IPS-18c (cell line): ENCODE measurements around the gene ERV3-1.
A peak's percentile ranks its signal among the peaks of the same experiment; 100 is the strongest.
"Not testable (repeated sequence)": the region's sequence is repeated elsewhere in the genome, so short reads cannot be mapped to it uniquely, and the experiment has no call there.

ENCODE experiments used
- H3K4me3 ChIP-seq: 2 replicates; pipeline ENCODE4 v1.7.0; 2013; ENCODE audit warnings: low read depth, mild to moderate bottlenecking, low read length, moderate library complexity; ENCODE audit not compliant: insufficient read depth
- H3K9me3 ChIP-seq: one replicate; pipeline ENCODE4 v1.6.1; 2013; ENCODE audit warnings: mild to moderate bottlenecking, low read length, moderate library complexity; ENCODE audit not compliant: control insufficient read depth, insufficient read depth

ERV3-1 gene, protein sequence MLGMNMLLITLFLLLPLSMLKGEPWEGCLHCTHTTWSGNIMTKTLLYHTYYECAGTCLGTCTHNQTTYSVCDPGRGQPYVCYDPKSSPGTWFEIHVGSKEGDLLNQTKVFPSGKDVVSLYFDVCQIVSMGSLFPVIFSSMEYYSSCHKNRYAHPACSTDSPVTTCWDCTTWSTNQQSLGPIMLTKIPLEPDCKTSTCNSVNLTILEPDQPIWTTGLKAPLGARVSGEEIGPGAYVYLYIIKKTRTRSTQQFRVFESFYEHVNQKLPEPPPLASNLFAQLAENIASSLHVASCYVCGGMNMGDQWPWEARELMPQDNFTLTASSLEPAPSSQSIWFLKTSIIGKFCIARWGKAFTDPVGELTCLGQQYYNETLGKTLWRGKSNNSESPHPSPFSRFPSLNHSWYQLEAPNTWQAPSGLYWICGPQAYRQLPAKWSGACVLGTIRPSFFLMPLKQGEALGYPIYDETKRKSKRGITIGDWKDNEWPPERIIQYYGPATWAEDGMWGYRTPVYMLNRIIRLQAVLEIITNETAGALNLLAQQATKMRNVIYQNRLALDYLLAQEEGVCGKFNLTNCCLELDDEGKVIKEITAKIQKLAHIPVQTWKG

DNA sequence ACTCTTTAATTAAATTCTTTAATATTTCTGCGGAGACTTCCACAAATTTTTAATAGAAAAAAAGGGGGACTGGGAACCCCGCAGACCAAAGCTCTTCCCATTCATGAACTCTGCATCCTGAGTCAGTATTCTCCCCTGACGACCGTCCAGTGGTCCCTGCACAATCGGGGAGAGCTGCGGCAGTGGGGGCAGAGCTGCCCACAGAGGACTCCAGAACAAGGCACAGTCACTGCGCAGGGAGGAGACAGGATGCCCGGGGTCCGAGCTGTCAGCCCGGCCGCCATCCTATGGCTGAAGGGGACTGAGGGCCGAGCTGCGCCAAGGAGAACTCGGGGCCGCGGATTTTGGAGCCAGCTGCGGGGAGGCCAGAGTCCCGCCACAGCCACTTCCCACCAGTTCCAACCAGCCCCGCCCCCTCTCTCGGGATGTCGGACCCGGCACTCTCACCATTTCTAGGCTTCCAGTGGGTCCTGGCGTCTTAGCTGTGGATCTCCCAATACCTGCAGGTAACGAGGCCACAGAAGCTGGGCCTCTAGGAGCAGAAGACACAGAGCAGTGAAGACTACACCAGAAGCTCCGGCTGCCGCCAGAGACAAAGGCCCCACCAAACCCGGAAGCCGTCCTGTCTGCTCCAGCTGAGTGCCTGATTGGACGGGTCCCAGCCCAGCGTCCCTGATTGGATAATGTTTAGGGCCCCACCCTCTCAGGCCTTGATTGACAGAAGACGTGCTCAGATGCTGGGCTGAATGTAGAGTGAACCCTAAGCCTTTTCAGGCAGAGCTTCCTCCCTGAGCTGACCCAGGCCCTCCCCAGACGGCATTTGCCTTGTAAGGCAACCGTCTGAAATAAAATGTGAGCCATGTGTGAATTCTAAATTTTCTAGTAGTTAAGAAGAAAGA lies at the start of gene ERV3-1:
Gene ERV3-1 (minus strand): TSS at position 594 of the 899 bp plus-strand sequence. CDS start 13,661 bp downstream, outside the sequence.
- Histone ChIP-seq H3K9me3 (no peaks in the 10 kb centered on the region), H3K4me3 (peak within 1 kb of the TSS; percentile 92)

DNA sequence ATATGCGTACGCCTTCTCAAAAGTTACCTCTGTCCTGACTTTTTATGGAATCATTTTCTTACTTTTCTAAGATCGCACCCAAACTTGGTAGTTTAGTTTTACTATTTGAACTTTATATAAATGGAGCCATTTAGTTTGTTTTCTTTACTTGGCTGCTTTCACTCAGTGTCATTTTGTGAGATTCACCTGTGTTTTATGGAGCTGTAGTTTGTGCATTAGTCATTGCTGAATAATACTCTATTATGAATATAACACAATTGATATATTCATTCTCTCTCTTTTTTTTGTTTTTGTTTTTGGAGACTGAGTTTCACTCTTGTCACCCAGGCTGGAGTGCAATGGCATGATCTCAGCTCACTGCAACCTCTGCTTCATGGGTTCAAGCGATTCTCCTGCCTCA lies 49.3 kb upstream of the ERV3-1 start:
- not testable (repeated sequence) for H3K4me3 ChIP-seq, H3K9me3 ChIP-seq

DNA sequence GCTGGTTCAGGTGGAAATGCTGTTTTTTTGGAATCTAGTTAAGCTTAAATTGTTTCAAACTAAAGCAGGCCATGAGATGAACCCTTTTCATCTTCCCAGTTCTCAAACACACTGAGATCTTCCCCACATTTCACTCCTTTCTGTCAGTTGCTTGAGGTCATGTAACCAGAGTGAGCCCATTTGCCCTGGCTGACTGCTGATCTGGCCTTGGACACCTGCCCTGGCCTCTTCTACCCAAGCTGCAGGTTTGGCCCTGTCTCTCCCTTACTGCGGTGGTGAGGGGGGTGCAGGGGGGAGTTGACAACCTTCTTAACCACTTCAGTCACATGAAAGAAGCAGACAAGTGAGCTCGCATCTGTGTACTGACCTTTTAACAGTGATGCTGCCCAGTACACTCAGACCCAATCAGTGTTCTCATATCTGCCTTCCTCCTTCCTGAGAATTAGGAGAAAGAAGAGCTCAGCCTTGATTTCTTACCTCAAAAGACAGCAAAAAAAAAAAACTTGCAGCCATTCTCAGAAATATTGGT lies 48.0 kb upstream of the ERV3-1 start:
- H3K4me3 ChIP-seq, H3K9me3 ChIP-seq: not testable (repeated sequence)

DNA sequence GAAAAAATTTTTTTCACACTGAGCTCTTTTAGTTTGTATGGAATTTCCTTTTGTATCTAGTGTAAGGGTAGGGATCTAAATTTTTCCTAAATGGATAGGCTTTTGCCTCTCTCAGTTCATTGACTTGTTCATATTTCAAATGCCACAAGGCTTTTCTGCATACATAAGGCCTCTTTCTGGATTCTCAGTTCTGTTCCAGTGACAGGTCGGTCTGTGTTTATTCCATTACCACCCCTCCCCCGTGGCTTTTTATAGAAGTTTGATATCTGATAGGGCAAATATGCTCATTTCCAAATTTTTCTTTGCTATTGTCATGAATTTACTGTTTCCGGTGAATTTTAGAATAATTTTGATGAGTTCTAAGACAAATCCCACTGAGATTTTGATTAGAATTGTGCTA lies 45.2 kb upstream of the ERV3-1 start:
- H3K4me3 ChIP-seq, H3K9me3 ChIP-seq: not testable (repeated sequence)

DNA sequence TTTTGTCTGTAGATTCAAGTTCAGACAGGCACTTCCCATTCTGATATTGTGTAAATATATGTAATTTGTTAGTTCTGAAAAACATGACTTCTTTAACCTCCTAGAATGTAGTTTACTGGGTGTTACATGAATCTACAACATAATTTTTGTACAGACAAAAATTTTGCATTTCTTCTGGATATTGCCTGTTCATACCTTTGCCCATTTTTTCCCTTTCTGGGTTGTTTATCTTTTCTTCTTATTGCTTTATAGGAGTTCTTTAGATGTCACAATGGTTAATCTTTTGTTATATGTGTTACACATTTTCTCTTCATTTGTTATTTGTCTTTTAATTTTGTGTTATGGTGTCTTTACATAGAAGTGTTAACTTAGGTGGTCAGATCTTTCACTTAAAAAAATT lies 44.7 kb upstream of the ERV3-1 start:
- H3K4me3 ChIP-seq, H3K9me3 ChIP-seq: not testable (repeated sequence)

DNA sequence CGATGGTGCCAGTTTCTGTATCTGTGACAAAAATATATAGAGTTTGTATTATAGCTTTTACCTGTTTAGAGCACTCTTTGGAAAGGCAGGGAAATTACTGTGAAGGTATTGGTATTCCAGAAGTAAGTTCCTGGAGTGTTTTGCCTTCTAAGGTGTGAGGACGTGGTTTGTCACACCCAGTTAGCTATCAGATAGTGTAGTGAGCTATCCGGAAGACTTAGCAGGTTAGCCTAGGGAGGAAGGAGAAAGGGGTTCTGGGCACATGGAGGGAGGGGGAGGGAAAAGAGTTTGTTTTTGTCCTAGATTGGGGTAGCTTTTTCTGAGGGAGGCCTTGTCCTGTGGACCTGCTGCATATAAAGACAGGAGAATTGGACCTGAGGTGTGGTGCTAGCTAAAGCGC lies 39.8 kb upstream of the ERV3-1 start:
- H3K4me3 ChIP-seq, H3K9me3 ChIP-seq: not testable (repeated sequence)

DNA sequence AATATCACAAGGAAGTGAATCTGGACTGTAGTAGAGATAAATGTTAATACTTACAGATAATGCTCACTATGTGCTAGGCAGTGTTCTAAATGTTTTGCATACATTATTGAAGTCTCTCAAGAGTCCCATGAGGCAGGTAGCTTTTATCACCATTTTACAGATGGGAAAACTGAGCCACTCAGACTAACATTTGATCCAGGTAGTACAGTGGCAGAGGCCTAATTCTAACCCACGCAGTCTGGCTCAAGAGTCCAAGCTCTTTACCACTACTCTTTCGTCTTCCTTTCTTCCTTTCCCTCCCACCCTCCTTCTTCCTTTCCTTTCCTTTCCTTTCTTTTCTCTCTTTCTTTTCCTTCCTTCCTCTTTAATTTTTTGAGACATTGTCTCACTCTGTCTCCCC lies 39.1 kb upstream of the ERV3-1 start:
- H3K4me3 ChIP-seq, H3K9me3 ChIP-seq: not testable (repeated sequence)

DNA sequence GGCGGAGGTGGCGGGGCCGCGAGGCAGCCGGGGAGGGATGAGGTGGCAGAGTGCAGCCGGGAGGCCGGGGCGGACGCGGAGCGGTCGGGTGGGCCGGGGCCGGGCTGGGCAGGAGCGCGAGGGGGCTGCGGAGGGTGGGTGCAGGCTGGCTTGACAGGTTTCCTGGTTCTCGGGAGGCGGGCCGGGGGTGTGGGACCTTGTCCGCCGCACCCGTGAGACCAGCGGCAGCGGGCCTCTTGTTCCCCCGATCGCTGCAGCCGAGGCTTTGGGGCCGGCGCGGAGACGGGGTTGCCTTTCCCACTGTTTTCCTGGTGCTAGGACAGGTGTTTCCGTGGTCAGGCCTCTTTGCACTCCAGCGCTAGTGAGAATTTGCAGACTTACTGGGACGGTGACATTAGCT lies 32.3 kb upstream of the ERV3-1 start:
- H3K4me3 ChIP-seq: peak overlapping the region; percentile 64
- H3K9me3 ChIP-seq: not testable (repeated sequence)

DNA sequence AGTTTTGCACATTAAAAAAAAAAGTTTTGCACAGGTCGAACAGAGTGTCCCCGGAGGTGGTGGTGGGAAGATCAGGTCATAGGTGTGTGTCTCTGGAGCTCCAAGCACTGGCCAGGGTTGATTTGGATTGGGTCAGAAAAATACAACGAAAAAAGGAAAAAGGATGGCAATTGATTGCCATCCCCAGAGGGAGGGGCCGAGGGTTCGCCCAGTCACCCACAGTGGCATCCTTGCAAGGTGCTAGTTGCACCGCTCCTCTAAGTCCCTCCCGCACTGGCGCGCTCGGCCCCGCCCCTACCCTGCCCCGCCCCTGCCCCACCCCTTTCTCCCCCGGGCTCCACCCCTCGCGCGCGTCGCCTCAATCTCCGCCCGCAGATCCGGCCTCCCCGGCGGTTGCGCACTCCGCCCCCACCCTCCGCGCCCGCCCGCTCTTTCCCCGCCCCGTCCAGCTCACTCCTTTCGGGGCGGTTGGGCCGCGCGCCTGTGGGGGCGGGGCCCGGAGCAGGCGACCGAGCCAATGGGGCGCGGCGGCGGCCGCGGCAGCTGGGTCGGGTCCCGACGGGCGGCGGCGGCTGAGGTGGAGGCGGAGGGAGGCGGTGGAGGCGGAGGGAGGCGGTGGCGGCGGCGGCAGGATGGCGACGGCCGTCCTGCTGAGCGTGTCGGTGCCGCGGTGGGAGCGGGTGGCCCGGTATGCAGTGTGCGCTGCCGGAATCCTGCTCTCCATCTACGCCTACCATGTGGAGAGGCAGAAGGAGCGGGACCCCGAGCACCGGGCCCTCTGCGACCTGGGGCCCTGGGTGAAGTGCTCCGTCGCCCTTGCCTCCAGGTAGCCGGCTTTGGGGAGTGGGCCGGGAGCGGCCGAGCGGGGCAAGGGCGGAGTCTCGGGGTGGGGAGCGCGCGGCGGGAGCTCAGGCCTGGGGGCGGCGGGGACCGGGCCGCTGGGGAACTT lies 31.5 kb upstream of the ERV3-1 start:
- peak overlapping the region; percentile 71 for H3K4me3 ChIP-seq
- peaks cover 2% of the 10 kb centered on the region for H3K9me3 ChIP-seq

DNA sequence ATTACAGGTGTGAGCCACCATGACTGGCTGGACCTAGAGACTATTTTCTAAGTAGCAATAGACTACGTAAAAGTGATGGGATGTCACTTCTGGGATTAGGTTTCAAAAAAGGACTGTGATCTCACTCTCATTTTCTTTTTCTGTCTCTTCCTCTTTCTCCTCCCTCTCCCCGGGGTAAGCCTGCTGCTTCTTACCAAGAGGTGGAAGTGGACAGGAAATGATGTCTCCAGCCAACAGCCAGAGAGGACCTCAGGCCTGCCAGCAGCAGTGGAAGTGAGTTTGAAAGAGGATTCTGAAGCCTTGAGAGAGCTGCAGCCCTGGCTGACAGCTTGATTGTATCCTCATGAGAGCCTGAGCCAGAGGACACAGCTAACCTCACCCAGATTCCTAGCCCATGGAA lies 30.0 kb upstream of the ERV3-1 start:
- not testable (repeated sequence) for H3K9me3 ChIP-seq, H3K4me3 ChIP-seq

DNA sequence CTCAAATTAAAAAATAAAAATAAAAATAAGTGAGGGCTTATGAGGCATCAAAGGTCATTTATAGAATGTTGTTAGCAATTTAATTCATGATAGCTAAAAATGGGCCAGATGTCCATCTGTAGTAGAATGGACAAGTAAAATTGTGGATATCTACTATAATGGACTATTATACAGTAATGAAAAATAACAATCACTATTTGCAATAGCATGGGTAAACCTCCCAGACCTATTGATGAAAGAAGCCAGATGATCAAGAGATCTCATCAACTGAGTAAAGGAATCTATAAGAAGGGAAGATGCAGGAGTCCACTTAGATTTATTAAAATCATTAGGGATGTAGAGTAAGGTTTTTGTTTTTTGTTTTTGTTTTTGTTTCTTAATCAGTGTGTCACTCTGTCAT lies 29.0 kb upstream of the ERV3-1 start:
- H3K9me3 ChIP-seq, H3K4me3 ChIP-seq: not testable (repeated sequence)

DNA sequence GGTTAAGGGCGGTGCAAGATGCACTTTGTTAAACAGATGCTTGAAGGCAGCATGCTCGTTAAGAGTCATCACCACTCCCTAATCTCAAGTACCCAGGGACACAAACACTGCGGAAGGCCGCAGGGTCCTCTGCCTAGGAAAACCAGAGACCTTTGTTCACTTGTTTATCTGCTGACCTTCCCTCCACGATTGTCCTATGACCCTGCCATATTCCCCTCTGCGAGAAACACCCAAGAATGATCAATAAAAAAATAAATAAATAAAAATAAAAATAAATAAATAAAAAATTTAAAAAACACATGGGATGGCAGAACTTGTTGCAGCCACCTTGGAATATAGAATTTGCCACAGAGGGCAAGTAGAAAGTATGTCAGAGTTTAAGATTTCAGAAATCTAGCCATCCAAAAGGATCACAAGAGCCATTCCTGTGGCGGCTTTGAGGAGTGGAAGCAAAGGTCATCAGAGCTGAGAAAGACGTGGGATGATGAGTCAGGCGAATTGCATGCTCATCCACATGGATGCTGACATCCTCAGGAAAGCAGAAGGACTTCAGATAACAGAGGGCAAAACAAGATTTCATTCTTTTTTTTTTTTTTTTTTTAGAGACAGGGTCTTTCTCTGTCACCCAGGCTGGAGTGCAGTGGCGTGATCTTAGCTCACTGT lies 27.8 kb upstream of the ERV3-1 start:
- H3K4me3 ChIP-seq, H3K9me3 ChIP-seq: not testable (repeated sequence)

DNA sequence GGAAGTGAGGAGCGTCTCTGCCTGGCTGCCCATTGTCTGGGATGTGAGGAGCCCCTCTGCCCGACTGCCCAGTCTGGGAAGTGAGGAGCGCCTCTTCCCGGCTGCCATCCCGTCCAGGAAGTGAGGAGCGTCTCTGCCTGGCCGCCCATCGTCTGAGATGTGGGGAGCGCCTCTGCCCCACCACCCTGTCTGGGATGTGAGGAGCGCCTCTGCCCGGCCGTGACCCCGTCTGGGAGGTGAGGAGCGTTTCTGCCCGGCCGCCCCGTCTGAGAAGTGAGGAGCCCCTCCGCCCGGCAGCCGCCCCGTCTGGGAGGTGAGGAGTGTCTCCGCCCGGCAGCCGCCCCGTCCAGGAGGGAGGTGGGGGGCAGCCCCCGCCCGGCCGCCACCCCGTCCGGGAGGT lies 26.9 kb upstream of the ERV3-1 start:
- H3K9me3 ChIP-seq, H3K4me3 ChIP-seq: not testable (repeated sequence)

DNA sequence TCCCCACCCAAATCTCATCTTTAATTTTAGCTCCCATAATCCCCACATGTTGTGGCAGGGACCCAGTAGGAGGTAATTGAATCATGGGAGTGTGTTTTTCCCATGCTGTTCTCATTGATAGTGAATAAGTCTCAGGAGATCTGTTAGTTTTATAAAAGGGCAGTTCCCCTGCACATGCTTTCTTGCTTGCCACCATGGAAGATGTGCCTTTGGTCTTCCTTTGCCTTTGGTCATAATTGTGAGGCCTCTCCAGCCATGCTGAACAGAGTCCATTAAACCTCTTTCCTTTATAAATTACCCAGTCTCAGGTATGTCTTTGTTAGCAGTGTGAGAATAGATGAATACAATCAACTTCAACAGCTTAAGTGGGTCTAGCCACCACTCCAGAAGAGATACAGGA lies 18.5 kb upstream of the ERV3-1 start:
- not testable (repeated sequence) for H3K9me3 ChIP-seq, H3K4me3 ChIP-seq

DNA sequence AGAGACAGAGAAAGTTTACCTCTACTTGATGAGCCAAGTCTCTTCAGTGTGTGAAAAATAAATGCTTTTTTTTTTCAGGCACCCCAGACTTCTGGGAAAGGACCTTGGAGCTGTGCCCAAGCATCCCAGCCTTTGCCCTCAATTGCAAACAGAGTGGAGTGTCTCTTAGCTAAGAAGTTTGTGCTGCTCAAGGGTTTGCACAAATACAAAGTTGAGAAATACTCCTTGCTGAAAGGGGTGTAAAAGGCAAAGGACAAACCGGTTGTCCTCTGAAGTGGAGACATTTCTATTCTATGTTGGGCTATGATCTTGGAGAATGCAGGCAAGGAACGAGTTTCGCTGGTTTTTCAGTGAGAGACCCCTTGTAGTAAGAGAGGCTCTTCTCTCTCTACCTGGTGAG lies 14.5 kb upstream of the ERV3-1 start:
- H3K9me3 ChIP-seq, H3K4me3 ChIP-seq: not testable (repeated sequence)

DNA sequence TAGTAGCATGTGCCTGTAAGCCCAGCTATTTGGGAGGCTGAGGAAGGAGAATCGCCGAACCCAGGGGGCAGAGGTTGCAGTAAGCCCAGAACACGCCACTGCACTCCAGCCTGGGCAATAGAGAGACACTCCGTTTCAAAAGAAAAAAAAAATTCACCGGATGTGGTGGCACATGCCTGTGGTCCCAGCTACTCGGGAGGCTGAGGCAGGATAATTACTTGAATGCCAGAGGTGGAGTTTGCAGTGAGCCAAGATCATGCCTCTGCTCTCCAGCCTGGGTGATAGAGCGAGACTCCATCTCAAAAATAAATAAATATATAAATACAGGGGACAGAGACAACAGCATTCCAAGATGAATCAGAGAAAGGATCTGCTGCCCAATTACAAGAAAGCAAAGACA lies 3.4 kb upstream of the ERV3-1 start:
- H3K4me3 ChIP-seq, H3K9me3 ChIP-seq: not testable (repeated sequence)
